SU-DHL-6 (cell line): ENCODE results near the gene SERPINA6.

Experiments
- H2AFZ ChIP-seq: fragments of 200-600 bp; sonication (generic); 2 replicates; pipeline ENCODE4 v1.6.1; 2014; ENCODE audit warnings: low read depth, mild to moderate bottlenecking, moderate library complexity, mixed read lengths, antibody characterized with exemption, low read length; ENCODE audit not compliant: severe bottlenecking
- H3F3A ChIP-seq: fragments of 200-600 bp; shearing (Covaris generic); 2 replicates; pipeline ENCODE4 v1.6.0; 2016; ENCODE audit warnings: antibody characterized with exemption, mild to moderate bottlenecking; ENCODE audit not compliant: insufficient read depth
- H3K27ac ChIP-seq: fragments of 200-600 bp; sonication (generic); 2 replicates; pipeline ENCODE4 v1.5.1; 2016; ENCODE audit warnings: low read depth, mild to moderate bottlenecking, low read length, moderate library complexity, mixed read lengths
- H3K27me3 ChIP-seq: fragments of 200-600 bp; sonication (generic), shearing (Covaris generic); 2 replicates; pipeline ENCODE4 v1.6.0; 2014; ENCODE audit warnings: mild to moderate bottlenecking, low read length
- H3K36me3 ChIP-seq: fragments of 200-600 bp; sonication (generic); 2 replicates; pipeline ENCODE4 v1.6.1; 2014; ENCODE audit warnings: mild to moderate bottlenecking, low read length, mixed read lengths
- H3K4me2 ChIP-seq: fragments of 300-600, 200-600 bp; shearing (Covaris generic), sonication (generic); 2 replicates; pipeline ENCODE4 v1.6.0; 2014; ENCODE audit warnings: low read length, low read depth, mild to moderate bottlenecking; ENCODE audit not compliant: poor library complexity, severe bottlenecking
- H3K4me3 ChIP-seq: fragments of 200-600 bp; sonication (generic); 2 replicates; pipeline ENCODE4 v1.5.1; 2014; ENCODE audit warnings: antibody characterized with exemption, low read length, mild to moderate bottlenecking, mixed read lengths; ENCODE audit not compliant: insufficient read depth, poor library complexity, severe bottlenecking
- H3K79me2 ChIP-seq: fragments of 200-600 bp; sonication (generic); 2 replicates; pipeline ENCODE4 v1.6.1; 2014; ENCODE audit warnings: mild to moderate bottlenecking, low read length, moderate library complexity; ENCODE audit not compliant: insufficient read depth
- H3K9ac ChIP-seq: fragments of 200-600 bp; sonication (generic); 2 replicates; pipeline ENCODE4 v1.7.0; 2014; ENCODE audit warnings: mild to moderate bottlenecking, low read length
- H3K9me2 ChIP-seq: fragments of 200-600 bp; sonication (generic); replicated peaks from 2 replicates; pipeline ENCODE4 v1.6.1; 2014; ENCODE audit warnings: low read length; ENCODE audit not compliant: insufficient read depth
- H3K9me3 ChIP-seq: fragments of 200-600 bp; sonication (generic); 2 replicates; pipeline ENCODE4 v1.6.1; 2014; ENCODE audit warnings: low read length, mixed read lengths; ENCODE audit not compliant: insufficient read depth
- H4K20me1 ChIP-seq: fragments of 200-600 bp; sonication (generic); 2 replicates; pipeline ENCODE4 v1.6.1; 2014; ENCODE audit warnings: low read depth, mild to moderate bottlenecking, antibody characterized with exemption, low read length, moderate library complexity, mixed read lengths
- CTCF ChIP-seq: fragments of 200-600 bp; sonication (generic); IDR thresholded peaks from one replicate; pipeline ENCODE4 v1.5.1; 2017; ENCODE audit warnings: antibody characterized with exemption, mild to moderate bottlenecking, low read length, moderate library complexity; ENCODE audit not compliant: insufficient read depth, poor library complexity, severe bottlenecking
- EZH2phosphoT487 ChIP-seq: fragments of 200-600 bp; sonication (generic), shearing (Covaris generic); conservative IDR thresholded peaks from 2 replicates; pipeline ENCODE4 v1.6.1; 2018; ENCODE audit warnings: mild to moderate bottlenecking, antibody characterized with exemption, low read length, moderate library complexity, mixed read lengths

The SERPINA6 gene

GRCh38 chr14:94307410-94307992, 15.6 kb downstream of the SERPINA6 start:
- no peak overlapping the region for H3K4me3 ChIP-seq
- H3K27ac ChIP-seq, result no peak overlapping the region
- no peak overlapping the region for H3K4me2 ChIP-seq
- H3F3A ChIP-seq, result no peaks in the 10 kb centered on the region
- no peaks in the 10 kb centered on the region for H3K79me2 ChIP-seq
- TF ChIP-seq CTCF (peak; percentile 42), EZH2phosphoT487 (no peak)
- no peaks in the 10 kb centered on the region for H3K27me3 ChIP-seq
- H3K9me3 ChIP-seq, result no peaks in the 10 kb centered on the region
- no peak overlapping the region for H2AFZ ChIP-seq
- no peak overlapping the region for H3K9ac ChIP-seq
- H3K9me2 ChIP-seq, result no peaks in the 10 kb centered on the region
- no peaks in the 10 kb centered on the region for H4K20me1 ChIP-seq
- H3K36me3 ChIP-seq, result no peaks in the 10 kb centered on the region

GRCh38 chr14:94306047-94306978, 16.8 kb downstream of the SERPINA6 start:
- H3K36me3 ChIP-seq, result no peaks in the 10 kb centered on the region
- no peak overlapping the region for H3K4me2 ChIP-seq
- H3K27me3 ChIP-seq, result no peaks in the 10 kb centered on the region
- no peak overlapping the region for H3K9ac ChIP-seq
- no peaks in the 10 kb centered on the region for H3F3A ChIP-seq
- H4K20me1 ChIP-seq, result no peaks in the 10 kb centered on the region
- H3K79me2 ChIP-seq, result no peaks in the 10 kb centered on the region
- H3K27ac ChIP-seq, result no peak overlapping the region
- no peak for TF ChIP-seq CTCF
- TF ChIP-seq EZH2phosphoT487, result no peak
- no peak overlapping the region for H2AFZ ChIP-seq
- no peaks in the 10 kb centered on the region for H3K9me2 ChIP-seq
- no peak overlapping the region for H3K4me3 ChIP-seq
- H3K9me3 ChIP-seq, result no peaks in the 10 kb centered on the region

- Histone ChIP-seq H3K36me3 (no peaks in the 10 kb centered on the region), H4K20me1 (no peaks in the 10 kb centered on the region), H3K9ac (no peak overlapping the region), H3K9me2 (no peaks in the 10 kb centered on the region), H3F3A (no peaks in the 10 kb centered on the region), H3K9me3 (no peaks in the 10 kb centered on the region), H3K27me3 (no peaks in the 10 kb centered on the region), H3K4me2 (no peak overlapping the region), H3K4me3 (no peak overlapping the region), H3K27ac (no peak overlapping the region), H2AFZ (no peak overlapping the region), H3K79me2 (no peaks in the 10 kb centered on the region)
- TF ChIP-seq EZH2phosphoT487, result no peak
- no peak for TF ChIP-seq CTCF
Observed at GRCh38 chr14:94305620-94306019, 17.5 kb downstream of the SERPINA6 start.
